HG02870 (cell line): ENCODE data around the gene PAQR4.

Experiments
- ATAC-seq: cut with Tn5 transposase; IDR thresholded peaks from one replicate; pipeline ENCODE4 v1.9.1; 2021; ENCODE audit warnings: mild to moderate bottlenecking, moderate library complexity; ENCODE audit not compliant: unreplicated experiment

The PAQR4 gene

GRCh38 chr16:3003582-3004270 is 34.6 kb downstream of the PAQR4 start:
- ATAC-seq, result peak; percentile 99

DNA sequence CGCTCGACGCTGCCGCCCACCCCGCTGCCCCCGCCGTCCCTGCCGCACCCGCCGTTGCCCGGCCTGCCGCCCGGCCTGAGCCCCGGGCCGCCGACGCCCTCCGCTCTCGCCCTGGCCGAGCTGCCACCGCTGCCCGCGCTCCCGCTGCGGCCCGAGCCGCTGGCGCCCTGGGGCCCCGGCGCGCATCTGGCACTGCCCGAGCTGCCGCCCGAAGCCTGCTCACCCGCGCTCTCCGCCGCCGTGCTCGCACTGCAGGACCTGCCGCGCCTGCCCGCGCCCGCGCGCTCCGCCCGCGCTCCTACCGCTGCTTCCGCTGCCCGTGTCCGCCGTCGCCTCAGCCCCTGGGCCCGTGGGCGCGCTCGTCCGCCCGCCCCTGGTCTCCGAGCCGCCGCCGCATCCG is 35.2 kb downstream of the PAQR4 start:
- ATAC-seq, result no peak

DNA sequence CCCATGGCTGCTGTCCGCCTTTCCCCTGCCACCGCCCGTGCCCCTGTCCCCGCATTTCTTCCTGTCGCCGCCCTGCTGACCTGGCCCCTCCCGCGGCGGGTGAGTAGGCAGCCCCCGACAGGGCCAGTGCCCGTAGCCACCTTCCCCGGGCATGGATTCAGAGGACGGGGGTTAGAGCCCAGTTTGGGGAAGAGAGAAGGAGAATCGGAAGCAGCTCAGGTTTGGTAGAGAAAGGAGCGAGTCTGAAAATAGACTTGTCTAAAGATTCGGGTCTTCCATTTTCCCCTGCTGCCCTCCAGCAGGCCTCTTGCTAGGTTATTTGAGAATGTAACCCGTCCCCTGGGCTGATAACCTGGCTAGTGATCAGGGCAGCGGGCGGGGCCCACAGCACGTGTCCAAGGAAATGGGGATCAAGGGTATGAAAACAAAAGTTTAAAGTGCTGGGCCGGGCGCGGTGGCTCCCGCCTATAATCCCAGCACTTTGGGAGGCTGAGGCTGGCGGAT is 35.7 kb downstream of the PAQR4 start:
- ATAC-seq, result no peak

DNA sequence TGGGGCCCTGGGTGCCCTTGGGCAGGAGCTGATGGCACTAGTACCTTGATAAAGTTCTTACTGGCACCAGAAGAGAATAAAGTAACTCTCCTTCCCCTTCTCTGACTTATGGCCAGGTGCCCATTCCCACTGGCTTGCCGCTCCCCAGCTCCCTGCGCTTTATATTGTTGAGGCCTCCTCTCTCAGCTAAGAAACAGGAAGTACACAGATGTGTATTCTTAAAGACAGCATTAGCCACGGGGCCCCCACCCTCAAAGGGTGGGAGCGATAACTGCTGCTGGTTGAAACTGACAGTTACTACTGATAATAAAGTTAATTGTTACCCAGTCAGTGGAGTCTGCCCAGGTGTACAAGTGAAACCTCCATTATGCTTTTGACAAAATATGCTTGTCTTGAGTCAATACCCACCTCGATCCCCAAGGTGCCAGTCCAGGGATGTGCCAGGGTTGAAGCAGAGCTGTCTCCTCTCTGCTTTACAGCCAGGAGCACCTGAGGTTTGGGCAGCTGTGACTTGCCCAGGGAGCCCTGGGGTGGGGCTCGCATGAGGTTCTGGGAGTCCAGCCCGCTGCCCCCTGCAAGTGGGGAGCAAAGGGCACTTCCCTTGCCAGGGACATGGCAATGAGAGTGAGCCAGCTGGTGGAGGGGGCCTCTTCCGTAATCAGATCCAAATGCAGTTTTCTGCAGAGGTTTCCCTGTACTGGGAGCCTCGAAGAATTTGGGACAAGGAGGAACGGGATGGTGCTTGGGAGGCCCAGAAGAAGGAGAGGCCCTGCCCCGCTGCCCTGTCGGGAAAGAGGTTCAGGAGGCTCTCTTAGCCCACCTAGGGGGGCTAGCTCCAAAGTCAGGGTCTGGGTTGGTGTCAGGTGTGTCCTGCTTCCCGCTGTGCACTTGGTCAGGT is 38.2 kb downstream of the PAQR4 start:
- no peak for ATAC-seq

DNA sequence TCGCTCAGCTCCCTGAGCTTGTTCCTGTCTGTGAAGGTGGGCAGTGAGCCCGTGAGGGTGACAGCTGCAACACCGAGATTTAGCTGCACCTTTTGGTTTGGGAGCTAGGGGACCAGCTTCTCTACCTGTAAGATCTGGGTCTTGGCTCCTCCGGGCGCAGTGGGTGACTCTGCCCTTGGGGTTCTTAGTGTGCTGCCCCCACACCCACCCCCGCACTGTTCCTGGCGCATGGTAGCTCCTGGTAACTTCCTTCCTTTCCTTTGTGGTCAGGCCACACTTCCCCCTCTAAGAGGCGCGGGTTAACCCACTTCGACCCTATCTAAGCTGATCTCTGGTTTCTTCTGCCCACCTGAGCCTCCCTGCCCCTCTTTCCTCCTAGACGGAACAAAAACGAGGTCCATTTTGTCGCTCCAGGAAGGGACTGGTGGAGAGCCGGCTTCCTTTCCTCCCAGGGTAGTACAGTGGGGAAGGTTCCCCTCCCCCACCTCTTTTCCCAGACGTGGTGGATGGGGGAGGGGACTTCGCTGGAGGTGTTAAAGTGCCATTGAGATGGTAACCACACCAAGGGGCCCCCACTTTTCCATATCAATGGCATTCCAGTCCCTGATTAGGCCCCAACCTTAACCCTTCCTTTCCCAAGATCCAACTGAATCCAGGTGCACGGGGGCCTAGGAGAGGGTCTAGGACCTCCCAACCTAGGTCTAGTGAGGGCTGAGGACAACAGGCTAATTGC is 39.0 kb downstream of the PAQR4 start:
- ATAC-seq, result no peak

DNA sequence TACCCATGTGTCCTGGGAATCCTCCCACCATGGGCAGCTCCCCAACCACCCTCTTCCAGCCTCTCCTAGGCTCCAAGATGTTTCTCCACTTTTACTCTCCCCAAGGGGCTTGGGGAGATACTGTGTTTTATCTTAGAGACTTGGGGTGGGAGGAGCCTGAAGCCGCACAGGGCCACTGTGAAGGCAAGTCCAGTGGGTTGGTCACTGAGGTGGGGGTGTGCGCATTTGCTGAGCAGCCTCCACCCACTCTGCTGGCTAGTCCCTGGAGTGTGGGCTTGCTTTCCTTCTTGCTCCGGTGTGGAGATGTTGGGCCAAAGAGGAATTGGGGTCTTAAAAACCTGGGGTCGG is 39.5 kb downstream of the PAQR4 start:
- no peak for ATAC-seq

GRCh38 chr16:3009568-3010390 is 40.6 kb downstream of the PAQR4 start:
- ATAC-seq, result no peak

GRCh38 chr16:3010510-3010909 is 41.4 kb downstream of the PAQR4 start:
- ATAC-seq, result no peak

DNA sequence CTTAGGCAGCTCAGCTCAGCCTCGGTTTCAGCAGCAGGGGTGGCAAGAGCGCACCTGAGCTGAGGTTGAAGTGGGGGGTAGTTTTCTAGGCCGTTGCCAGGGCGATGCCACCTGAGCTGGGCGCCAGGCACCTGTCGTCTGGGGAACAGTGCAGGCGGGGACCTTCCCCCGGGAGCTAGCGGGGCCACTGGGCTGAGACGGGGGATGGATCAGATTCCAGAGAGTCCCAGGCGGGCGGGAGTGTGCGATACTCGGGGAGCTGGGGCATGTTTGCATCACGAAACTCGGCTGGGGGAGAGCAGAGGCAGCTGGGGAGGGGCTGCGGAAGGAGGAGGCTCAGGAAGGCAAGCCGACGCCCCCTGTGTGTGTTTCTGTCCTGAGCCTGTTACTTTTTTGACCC is 43.1 kb downstream of the PAQR4 start:
- ATAC-seq, result no peak

DNA sequence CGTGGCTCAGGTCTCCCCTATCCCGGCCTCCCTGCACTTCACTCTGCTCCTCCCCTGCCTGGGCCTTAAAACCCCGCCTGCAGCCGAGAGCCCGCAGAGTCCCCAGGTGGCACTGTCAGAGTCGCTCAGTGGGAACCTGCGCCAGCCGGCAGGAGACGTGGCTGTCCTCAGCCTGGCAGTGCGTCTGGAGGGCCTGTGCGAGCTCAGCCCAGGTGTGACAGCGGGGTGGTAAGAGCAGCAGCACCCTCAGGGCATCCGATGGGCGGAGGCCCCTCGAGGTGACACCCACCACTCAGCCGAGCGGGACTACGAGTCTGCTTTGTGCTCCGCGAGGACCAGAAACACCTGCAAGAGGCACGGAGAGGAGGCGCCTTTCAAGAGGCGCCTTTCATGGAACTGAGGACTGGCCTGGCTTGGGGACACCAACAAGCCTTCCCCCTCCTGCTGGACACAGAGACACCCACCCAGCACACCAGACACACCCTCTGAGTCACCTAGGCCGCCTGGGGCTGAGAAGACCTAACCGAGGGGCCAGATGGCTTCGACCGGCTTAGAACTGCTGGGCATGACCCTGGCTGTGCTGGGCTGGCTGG is 43.8 kb downstream of the PAQR4 start, which contains the start of gene CLDN9:
Gene CLDN9, plus strand, starts transcription at position 96 of the 593 bp plus-strand sequence. Its CDS starts 440 bp downstream, at position 536.
- ATAC-seq, result no peak

DNA sequence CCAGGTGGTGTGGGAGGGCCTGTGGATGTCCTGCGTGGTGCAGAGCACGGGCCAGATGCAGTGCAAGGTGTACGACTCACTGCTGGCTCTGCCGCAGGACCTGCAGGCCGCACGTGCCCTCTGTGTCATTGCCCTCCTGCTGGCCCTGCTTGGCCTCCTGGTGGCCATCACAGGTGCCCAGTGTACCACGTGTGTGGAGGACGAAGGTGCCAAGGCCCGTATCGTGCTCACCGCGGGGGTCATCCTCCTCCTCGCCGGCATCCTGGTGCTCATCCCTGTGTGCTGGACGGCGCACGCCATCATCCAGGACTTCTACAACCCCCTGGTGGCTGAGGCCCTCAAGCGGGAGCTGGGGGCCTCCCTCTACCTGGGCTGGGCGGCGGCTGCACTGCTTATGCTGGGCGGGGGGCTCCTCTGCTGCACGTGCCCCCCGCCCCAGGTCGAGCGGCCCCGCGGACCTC is 44.4 kb downstream of the PAQR4 start:
- ATAC-seq, result no peak

DNA sequence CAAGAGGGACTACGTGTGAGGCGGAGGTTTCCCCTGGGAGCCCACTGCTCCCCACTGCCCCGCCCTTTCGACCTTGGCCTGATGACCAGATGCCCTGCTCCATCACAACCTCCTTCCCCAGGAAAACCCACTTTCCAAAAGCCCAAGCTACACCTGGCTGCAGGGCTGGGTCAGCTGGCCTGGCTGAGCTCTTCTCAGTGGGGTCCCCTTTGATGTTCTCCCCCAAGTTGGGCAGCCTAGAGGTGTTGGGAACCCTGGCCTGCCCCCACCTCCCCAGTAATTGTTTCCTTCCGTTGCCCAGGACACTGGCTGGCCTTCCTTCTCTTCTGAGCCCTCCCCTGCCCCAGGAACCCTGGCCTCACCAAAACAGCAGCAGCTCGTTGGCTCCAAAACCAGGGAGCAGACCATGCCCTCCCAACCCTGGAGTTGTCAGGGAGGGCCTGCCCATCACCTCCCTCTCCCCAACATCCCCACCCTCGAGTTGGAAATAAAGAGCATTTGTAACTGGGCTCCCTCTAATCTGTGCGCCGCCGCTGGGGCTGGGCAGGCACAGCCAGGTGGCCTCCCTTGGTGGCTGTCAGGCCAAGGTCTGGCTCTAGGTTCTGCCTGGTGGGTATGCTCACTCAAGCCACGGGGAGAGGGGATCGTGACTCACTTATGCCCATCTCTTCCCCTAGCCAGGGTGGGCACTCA is 45.0 kb downstream of the PAQR4 start:
- no peak for ATAC-seq

- no peak for ATAC-seq
These were observed 45.8 kb downstream of the PAQR4 start for GRCh38 chr16:3014971-3015370.

DNA sequence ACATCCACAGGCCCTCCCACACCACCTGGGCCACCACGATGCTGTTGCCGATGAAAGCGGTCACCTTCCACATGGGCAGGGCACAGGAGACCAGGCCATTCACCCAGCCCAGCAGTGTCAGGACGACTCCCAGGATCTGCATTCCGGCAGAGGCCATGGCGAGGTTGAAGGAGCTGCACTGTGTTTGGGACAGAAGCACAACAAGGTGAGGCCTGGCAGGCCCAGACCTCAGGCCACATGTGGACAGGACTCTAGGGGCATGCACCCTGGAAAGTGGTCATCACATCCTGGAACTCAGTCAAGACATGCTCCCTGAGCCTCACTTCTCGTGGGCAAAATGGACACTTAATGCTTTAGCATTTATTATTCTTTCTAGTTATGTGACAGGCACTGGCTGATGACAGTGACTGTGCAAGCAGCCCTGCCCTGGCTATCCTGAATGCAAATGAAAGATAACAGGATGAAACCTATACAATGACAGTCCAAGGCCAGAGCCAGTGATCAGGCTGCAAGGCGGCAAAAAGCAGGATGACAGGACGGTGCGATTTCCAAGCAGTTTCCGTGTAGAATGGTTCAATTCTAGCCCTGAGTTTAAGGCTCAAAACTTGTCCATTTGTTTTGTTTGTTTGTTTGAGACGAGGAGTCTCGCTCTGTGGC is 46.8 kb downstream of the PAQR4 start:
- ATAC-seq, result no peak

- no peak for ATAC-seq
These were observed 48.2 kb downstream of the PAQR4 start for GRCh38 chr16:3017344-3017743.

GRCh38 chr16:3017794-3018506 is 48.8 kb downstream of the PAQR4 start, which contains the start of gene CLDN6:
CLDN6 (minus strand) TSS chr16:3018183; CDS start chr16:3016021, 2,162 bp downstream.
- no peak for ATAC-seq

GRCh38 chr16:3019594-3020246 is 50.6 kb downstream of the PAQR4 start:
- no peak for ATAC-seq

GRCh38 chr16:3020247-3020603 is 51.1 kb downstream of the PAQR4 start, which contains the start of gene TNFRSF12A:
TNFRSF12A (plus strand) TSS chr16:3020368; CDS start chr16:3020398, 30 bp downstream.
- no peak for ATAC-seq
